DMS53 treated with DMSO at 0.1 percent for 48 hours (cell line): Measurements from ENCODE around the gene TOMM7.
"Not testable (repeated sequence)": the region's sequence is repeated elsewhere in the genome, so short reads cannot be mapped to it uniquely, and the experiment has no call there.

Experiments used
- DNase-seq: peaks from one replicate; lab custom pipeline; 2025; ENCODE audit not compliant: unreplicated experiment; lab: John Stamatoyannopoulos, UW

Gene TOMM7

GRCh38 chr7:22787951-22788350 is 34.7 kb downstream of the TOMM7 start:
- DNase-seq = no peak

- peak; percentile 100 for DNase-seq
These were observed 36.2 kb downstream of the TOMM7 start for GRCh38 chr7:22786290-22786932.

GRCh38 chr7:22784346-22784745 is 38.3 kb downstream of the TOMM7 start:
- DNase-seq = no peak

- no peak for DNase-seq
These were observed 39.2 kb downstream of the TOMM7 start for GRCh38 chr7:22783421-22783820.

- DNase-seq = peak; percentile 77
These were observed 39.9 kb downstream of the TOMM7 start for GRCh38 chr7:22782616-22783232.

- no peak for DNase-seq
These were observed 41.4 kb downstream of the TOMM7 start for GRCh38 chr7:22781230-22781711.

- not testable (repeated sequence) for DNase-seq
These were observed 42.8 kb downstream of the TOMM7 start for GRCh38 chr7:22779730-22780323.

- no peak for DNase-seq
These were observed 45.7 kb downstream of the TOMM7 start for GRCh38 chr7:22776964-22777363.

GRCh38 chr7:22772885-22773284 is 49.8 kb downstream of the TOMM7 start:
- no peak for DNase-seq

GRCh38 chr7:22771872-22772228 is 50.8 kb downstream of the TOMM7 start:
- DNase-seq = no peak

- DNase-seq = no peak
These were observed 51.3 kb downstream of the TOMM7 start for GRCh38 chr7:22771194-22771871.

GRCh38 chr7:22765609-22766008 is 57.0 kb downstream of the TOMM7 start:
- no peak for DNase-seq
